Measurements from ENCODE around the gene CLDN7. TPM values are rescaled to one million over a fixed set of nuclear protein-coding genes. Genes with fewer than 3 reads are reported as not detected.

The CLDN7 gene
- total RNA-seq, 1 experiment from 2014 or later: 286 TPM

DNA sequence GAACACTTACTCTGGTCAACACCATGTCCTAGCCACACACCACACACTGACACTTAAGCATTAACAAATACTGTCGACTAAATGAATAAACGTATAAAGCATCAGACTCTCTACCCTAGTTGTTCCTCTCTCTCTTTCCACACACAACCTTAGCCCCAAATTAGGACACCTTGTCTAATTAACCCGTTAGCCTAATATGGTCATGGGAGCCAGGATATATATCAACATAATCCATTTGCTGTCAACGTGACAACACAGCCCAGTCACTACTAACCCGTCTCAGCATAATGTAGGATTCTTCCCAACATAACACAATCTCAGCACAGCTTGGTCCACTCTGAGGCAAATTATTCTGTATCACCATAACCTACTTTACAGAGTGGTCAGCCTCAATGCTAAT, 30.2 kb downstream of the CLDN7 start (continued):
- TF ChIP-seq, protein P1, sequence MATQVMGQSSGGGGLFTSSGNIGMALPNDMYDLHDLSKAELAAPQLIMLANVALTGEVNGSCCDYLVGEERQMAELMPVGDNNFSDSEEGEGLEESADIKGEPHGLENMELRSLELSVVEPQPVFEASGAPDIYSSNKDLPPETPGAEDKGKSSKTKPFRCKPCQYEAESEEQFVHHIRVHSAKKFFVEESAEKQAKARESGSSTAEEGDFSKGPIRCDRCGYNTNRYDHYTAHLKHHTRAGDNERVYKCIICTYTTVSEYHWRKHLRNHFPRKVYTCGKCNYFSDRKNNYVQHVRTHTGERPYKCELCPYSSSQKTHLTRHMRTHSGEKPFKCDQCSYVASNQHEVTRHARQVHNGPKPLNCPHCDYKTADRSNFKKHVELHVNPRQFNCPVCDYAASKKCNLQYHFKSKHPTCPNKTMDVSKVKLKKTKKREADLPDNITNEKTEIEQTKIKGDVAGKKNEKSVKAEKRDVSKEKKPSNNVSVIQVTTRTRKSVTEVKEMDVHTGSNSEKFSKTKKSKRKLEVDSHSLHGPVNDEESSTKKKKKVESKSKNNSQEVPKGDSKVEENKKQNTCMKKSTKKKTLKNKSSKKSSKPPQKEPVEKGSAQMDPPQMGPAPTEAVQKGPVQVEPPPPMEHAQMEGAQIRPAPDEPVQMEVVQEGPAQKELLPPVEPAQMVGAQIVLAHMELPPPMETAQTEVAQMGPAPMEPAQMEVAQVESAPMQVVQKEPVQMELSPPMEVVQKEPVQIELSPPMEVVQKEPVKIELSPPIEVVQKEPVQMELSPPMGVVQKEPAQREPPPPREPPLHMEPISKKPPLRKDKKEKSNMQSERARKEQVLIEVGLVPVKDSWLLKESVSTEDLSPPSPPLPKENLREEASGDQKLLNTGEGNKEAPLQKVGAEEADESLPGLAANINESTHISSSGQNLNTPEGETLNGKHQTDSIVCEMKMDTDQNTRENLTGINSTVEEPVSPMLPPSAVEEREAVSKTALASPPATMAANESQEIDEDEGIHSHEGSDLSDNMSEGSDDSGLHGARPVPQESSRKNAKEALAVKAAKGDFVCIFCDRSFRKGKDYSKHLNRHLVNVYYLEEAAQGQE (IDR thresholded peaks at IDR 0.05; ENCODE audit: low read depth): no peak
- no peak for TF ChIP-seq ZNF274 (IDR thresholded peaks at IDR 0.05; ENCODE audit: low read depth, low read length)
- no peak for TF ChIP-seq TCF7L2 (IDR thresholded peaks at IDR 0.05; ENCODE audit: borderline replicate concordance, extremely low read depth, insufficient read depth, insufficient read length)
- no peak for TF ChIP-seq FOSL1 (IDR thresholded peaks at IDR 0.05; ENCODE audit: low read depth)
- TF ChIP-seq EGR1 (IDR thresholded peaks at IDR 0.05; ENCODE audit: low read depth): no peak
- no peak for TF ChIP-seq POLR2A (IDR thresholded peaks at IDR 0.05; ENCODE audit: borderline replicate concordance, extremely low read depth, insufficient read depth, insufficient read length)

DNA sequence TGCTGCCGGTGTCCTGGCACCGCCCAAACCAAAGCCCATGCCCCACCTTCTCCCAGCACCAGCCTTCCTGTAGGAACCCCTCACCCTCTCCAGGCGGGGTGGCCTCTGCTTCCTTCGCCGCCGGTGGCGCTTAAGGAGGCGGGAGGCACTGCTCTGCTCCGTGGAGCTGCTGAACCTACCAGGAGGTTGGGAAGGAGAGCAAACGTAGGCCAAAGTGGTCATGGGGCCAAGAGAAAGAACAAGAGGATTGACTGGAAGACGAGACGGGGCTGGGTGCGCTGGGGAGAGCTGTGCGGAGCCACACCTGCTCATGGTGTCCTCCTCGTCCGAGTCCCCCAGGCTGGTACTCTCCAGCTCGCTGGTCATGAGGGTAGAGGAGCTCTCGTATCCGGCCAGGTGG, 32.8 kb downstream of the CLDN7 start:
- Histone ChIP-seq H3K27me3 (ENCODE audit: insufficient read depth, low read length) (no peaks in the 10 kb centered on the region), H4K20me1 (ENCODE audit: insufficient read depth) (peaks cover 4% of the 10 kb centered on the region; the same call in 1 of the 2 replicates), H3K27ac (ENCODE audit: low read depth, low read length) (no peak overlapping the region), H3K79me2 (ENCODE audit: insufficient read depth, low read length) (peaks cover 49% of the 10 kb centered on the region), H3K4me1 (ENCODE audit: control insufficient read depth in 1 of 2, insufficient read depth in 2 of 2, low read length in 2 of 2) (peaks cover 6 to 33% of the 10 kb centered on the region in 2 experiments; a peak in 3 of 4 replicates), H3K9ac (ENCODE audit: low read length) (no peak overlapping the region), H3K4me2 (ENCODE audit: low read length) (no peak overlapping the region), H3K9me3 (ENCODE audit: control insufficient read depth in 1 of 2, insufficient read depth in 1 of 2, low read depth in 1 of 2, low read length in 2 of 2) (no peaks in the 10 kb centered on the region), H3K4me3 (replicated peaks in 1 of 2; ENCODE audit: low read depth in 1 of 2, low read length in 2 of 2) (no peak overlapping the region), H2AFZ (ENCODE audit: low read depth, low read length, poor library complexity, severe bottlenecking) (no peak overlapping the region), H3K9me2 (ENCODE audit: insufficient read depth) (no peaks in the 10 kb centered on the region), H3K36me3 (ENCODE audit: control insufficient read depth in 1 of 2, insufficient read depth in 2 of 2, low read length in 2 of 2) (peaks cover 39 to 41% of the 10 kb centered on the region in 2 experiments)
- intact Hi-C loops (cut with micrococcal nuclease): no loop called here
- no TSS peak for BruUV-seq (replicated peaks)
- ATAC-seq (no peak), DNase-seq (ENCODE audit: low read depth, low spot score) (no peak)
- POLR2A ChIA-PET: no interaction called here
- RAD21 ChIA-PET (ENCODE audit: low non-redundant PET in 1 of 2, low total read pairs in 2 of 2, uncharacterized antibody in 2 of 2, unreplicated experiment in 2 of 2): no interaction called here
- TF ChIP-seq EGR1 (IDR thresholded peaks at IDR 0.05; ENCODE audit: low read depth) (no peak), TCF7L2 (IDR thresholded peaks at IDR 0.05; ENCODE audit: borderline replicate concordance, extremely low read depth, insufficient read depth, insufficient read length) (no peak), EZH2phosphoT487 (IDR thresholded peaks at IDR 0.05; ENCODE audit: borderline replicate concordance) (no peak), SRF (IDR thresholded peaks at IDR 0.05; ENCODE audit: low read depth) (no peak), ZFX (IDR thresholded peaks at IDR 0.05) (no peak), SP1 (IDR thresholded peaks at IDR 0.05; ENCODE audit: low read depth) (no peak), YY1 (IDR thresholded peaks at IDR 0.05; ENCODE audit: extremely low read depth, insufficient replicate concordance, low read depth, low read length) (no peak), FOSL1 (IDR thresholded peaks at IDR 0.05; ENCODE audit: low read depth) (no peak)
- CTCF ChIA-PET: interaction anchor here (1.5 kb wide), 1 partner anchor 9 kb away, joined by 4 read pairs; no protein-coding TSS in a partner anchor

All from HCT116 (cell line).